GM19455 (cell line): ENCODE data around the gene ZCCHC3.

Experiments
- ATAC-seq: cut with Tn5 transposase; IDR thresholded peaks from one replicate; pipeline ENCODE4 v1.9.1; 2021; ENCODE audit not compliant: unreplicated experiment

ZCCHC3 gene

DNA sequence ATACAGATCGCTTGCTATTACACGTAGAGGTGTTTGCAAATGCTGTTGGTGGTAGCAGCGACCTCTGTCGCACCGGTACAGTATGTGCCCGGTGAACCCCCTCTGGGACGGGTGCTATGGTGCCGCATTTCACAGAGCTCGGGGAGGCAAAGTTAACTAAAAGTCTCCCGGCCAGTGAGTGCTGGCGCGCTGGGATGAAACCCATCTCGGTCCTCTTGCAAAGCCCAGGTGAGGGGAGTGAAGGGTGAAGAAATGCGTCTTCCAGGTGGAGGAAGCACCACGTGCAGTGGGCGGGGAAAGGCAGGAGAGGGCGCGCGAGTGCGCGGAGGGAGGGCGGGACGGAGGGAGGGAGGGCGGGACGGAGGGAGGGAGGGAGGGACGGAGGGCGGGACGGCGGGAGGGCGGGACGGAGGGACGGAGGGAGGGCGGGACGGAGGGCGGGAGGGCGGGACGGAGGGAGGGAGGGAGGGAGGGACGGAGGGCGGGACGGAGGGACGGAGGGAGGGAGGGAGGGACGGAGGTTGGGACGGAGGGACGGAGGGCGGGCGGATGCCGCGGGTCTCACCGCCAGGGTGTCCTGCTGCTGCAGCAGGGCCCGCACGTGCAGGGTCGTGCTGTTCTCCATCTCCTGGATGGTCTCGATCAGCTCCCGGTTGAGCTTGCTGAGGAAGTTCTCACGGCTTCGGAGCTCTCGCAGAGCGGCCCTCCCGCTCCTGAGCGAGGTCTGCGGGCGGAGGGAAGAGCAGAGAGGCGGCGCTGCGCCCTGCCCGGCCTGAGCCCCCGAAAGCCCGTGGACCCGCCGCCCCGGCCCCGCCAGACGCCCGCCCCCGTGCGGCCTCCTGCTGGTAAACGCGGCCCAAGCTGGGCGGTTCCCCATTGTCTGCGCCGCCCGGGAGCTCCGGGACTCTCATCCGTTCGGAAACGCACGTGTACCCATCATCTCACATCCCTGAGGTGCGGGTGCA, 18.5 kb upstream of the ZCCHC3 start:
- ATAC-seq, result no peak

DNA sequence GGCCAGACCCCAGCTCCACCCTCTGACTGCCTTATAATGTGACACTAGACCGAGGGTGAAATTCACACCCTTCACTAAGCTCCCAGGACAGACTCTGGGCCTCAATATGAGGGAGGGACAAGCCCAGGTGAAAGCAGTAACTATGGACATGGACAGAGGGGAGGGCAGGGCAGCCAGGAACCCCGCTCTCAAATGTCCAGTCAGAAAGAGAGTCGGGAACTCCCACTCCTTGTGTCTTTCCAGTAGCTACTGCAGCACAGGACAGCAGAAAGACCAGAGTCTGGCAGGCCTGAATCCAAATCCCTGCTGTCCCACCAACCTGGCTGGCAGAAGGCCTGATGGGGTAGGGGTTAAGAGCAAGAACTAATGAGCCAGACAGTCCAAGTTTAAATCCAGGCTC, 13.2 kb upstream of the ZCCHC3 start:
- no peak for ATAC-seq

DNA sequence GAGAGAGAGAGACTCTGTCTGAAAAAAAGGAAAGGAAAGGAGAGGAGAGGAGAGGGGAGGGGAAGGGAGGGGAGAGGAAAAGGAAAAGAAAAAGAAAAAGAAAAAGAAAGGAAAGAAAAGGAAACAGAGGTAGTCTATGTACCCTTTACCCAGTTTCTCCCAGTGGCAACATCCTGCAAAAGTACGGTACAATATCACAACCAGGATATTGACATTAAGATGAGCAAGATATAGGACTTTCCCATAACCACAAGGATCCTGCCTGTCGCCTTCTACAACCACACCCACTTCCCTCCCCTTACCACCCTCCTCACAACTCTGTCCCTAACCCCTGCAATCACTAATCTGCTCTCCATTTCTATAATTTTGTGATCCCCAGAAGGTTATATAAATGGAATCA, 10.9 kb upstream of the ZCCHC3 start:
- ATAC-seq, result no peak

DNA sequence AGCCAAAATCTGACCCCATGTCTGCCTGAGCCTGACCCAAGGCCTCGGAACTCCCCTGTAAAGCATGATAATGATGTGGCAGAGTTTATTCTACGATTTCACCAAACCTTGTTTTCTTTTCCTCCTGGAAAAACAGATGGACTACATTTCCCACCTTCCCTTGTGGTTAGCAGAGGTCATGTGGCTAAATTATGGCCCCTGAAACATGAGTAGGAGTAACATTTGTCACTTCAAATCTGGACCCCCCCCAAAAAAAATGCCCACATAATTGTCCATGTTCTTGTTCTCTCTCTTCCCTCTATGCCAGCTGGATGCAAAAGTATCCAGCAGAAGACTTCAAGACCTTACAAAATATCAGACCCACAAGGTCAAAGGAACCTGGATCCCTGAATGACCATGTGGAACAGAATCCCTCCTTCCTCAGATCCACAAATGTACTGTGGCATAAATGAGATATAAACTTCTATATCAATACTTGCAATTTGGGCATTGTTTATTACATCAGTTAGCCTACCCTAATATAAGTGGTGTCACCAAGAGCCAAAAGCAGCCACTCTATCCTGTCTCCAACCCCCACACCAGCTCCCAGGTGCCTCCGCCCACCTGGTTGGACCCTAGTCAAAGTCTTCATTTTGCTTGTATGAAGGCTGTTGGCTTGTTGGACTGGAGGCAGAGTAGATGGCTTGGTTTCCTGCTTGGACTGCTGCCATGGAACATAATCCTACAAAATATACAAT, 8.2 kb upstream of the ZCCHC3 start:
- ATAC-seq, result no peak

DNA sequence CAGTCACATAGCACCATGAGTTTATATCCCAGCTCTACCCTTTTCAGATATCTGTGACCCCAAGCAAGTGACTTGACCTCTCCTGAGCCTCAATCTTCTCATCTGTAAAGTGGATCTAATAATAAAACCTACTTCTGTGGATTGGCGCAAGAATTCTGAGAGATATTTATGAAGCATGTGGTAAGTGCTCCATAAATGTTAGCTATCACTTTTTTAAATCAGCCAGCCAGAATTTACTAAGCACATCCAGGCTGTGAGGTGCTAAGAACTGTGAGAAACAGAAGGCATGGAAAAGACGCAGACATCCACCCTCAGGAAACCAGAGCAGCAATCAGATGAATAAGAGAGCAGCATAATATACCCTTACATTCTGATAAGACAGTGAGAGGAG, 7.7 kb upstream of the ZCCHC3 start:
- ATAC-seq, result no peak

DNA sequence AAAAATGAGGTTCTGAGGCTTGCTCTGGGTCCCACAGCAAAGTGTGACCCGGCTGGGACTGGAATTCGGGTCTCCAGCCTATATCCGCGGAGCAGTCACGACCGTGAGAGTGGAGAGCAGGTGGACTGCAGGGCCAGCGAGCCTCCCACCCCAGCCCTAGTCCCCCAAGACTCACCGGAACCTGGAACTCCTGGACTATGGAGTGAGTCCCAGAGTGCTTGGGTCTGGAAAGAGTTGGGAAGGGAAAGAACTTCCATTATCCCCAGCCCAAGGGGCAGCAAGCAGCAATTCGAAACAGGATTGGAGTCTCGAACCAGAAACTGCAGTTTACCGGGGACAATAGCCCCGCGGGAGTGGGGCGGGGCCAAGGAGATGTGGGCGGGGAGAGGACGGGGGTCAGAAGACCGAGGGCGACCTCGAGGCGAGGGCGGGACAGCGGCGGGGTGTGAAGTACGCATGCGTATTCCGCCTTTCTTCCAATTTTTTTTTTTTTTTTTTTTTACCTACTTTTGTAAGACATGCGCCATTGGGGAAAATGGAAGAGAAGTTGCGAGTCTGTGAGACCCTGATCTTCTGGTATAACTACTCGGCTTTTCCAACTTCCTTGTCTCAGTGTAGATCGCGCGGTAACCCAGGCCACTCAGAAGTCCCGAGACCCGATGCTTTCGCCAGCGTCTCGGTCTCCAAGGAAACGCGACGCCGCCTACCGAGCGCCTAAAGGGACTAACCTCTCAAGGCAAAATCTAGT, 7.1 kb upstream of the ZCCHC3 start, which contains the start of gene C20orf96:
Gene C20orf96 (minus strand): TSS at position 667 of the 748 bp plus-strand sequence. CDS start 140 bp downstream, at position 527.
- ATAC-seq, result peak; percentile 78

DNA sequence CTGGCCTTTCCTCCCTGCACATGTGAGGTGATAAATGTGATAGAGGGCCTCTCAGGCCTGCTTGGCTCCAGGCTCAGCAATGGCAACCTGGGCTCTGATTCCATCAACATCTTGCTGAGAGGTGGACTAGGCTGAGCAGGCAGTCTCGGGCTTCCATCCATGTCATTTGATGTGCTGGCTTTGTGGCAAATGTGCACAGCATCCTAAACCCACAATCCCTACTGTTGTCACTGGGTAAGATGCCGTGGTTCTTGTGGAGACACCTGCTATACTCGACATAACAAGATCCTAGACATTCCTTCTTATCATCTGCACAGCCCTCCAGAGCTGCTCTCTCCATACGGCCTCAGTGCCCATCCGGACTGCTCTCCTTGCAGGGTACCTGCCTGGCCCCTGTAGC, 2.8 kb upstream of the ZCCHC3 start:
- ATAC-seq, result no peak

DNA sequence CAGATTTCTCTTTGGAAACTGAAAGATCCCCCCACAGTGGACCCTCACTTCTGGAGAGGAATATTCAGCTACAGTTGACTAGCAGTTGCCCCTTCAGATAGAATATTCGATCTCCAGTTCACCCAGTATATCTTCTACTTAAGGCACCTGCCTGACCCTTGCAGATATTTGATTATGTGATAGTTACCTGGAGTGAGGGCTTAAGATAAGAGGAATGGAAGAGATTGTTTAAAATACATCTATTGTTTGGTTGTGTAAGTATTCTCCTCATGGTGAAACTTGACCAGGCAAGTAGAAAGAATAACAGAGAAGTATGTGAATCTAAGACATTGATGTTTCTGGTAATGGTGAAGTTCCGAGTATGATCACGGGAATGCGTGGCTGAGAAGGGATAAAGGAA, 1.6 kb upstream of the ZCCHC3 start:
- no peak for ATAC-seq

DNA sequence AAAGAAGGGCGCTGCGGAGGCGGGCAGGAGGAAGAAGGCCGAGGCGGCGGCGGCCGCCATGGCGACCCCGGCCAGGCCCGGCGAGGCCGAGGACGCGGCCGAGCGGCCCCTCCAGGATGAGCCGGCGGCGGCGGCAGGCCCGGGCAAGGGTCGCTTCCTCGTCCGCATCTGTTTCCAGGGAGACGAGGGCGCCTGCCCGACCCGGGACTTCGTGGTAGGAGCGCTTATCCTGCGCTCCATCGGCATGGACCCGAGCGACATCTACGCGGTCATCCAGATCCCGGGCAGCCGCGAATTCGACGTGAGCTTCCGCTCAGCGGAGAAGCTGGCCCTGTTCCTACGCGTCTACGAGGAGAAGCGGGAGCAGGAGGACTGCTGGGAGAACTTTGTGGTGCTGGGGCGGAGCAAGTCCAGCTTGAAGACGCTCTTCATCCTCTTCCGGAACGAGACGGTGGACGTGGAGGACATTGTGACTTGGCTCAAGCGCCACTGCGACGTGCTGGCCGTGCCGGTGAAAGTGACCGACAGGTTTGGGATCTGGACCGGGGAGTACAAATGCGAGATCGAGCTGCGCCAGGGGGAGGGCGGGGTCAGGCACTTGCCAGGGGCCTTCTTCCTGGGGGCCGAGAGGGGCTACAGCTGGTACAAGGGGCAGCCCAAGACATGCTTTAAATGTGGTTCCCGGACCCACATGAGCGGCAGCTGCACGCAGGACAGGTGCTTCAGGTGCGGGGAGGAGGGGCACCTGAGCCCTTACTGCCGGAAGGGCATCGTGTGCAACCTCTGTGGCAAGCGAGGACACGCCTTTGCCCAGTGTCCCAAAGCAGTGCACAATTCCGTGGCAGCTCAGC, 780 bp downstream of the ZCCHC3 start:
- ATAC-seq, result peak; percentile 29

DNA sequence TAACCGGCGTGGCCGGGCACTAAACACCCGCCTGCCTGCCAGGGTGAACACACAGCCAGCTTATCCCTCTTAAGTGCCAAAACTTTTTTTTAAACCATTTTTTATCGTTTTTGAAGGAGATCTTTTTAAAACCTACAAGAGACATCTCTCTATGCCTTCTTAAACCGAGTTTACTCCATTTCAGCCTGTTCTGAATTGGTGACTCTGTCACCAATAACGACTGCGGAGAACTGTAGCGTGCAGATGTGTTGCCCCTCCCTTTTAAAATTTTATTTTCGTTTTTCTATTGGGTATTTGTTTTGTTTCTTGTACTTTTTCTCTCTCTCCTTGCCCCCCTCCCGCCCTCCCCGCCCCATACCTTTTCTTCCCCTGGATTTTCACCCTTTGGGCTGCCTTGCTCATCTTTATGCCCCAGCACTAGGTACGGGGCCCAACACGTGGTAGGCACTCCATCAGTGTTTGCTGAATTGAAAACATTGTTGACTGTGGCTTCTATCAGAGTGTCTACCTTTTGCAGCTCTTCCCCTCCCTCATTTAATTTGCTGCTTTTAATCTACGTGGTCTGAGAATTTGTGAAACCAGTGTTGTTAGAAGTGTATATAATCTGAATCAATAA, 1.5 kb downstream of the ZCCHC3 start:
- ATAC-seq, result no peak

DNA sequence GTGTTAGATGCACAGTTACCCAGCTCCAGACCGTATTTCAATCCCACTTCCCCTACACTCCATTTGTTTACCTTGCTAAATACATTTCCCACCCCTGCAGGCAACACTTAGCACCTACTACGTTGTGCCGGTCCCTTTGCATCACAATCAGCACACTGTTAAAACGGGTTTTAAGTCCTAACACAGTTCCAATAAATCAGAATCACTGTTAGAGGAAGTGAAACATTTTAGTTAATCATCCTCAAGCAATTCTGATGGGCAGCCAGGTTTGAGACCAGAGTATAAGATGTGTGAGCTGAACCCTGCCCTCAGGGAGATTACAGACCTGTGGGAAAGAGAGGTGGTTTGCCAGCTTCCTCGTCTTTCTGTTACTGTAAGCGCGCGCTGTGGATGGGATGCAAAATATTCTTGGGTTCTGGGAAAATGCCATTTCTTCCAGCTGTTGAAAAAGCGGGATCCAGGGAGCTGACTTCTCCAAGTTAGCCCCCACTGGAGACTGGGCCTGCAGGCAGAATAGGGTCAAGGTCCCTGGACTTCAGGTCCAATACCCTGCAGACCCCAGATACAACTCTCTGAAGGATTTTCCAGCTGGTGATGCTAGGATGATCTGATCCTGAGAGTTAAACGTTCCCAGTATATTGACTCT, 3.1 kb downstream of the ZCCHC3 start:
- ATAC-seq, result no peak

DNA sequence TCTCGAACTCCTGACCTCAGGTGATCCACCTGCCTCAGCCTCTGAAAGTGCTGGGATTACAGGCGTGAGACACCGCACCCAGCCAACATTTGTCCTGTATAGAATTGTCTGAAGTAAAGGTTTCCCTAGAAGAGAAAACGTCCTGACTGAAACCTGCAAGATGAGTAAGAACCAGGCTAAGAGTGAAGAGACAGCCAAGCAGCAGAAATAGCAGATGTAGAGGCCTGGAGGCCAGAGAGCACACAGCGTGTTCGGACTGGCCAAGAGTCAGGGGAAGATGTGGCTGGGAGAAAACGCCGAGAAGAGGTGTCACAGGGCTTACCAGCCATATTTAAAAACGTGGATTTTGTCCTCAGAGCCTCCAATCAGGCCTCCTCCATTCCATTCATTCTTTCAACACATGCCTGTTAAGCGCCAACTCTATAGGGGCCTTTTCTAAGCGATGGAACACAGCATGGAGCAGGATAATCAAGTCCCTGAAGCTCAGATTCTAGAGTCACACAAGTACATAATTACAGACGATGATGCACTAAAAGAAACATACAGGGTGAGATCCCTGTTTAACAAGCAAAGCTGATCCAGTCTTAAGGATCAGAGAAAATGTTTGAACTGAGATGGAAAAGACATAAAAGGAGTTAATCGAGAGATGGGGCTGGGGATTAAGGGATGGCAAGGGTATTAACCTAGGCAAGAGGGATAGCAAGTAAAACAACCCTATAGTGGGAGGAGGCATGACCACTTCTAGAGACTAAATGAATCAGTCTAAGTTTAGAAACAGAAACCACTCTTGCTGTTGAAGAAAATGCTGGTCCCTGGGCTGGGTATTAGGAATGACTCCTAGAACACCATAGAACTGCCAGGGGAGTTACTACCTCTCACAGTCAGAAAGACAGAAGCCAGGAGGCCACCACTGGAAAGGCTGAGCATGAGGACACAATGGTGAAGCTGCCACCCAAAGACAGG, 4.8 kb downstream of the ZCCHC3 start:
- no peak for ATAC-seq

DNA sequence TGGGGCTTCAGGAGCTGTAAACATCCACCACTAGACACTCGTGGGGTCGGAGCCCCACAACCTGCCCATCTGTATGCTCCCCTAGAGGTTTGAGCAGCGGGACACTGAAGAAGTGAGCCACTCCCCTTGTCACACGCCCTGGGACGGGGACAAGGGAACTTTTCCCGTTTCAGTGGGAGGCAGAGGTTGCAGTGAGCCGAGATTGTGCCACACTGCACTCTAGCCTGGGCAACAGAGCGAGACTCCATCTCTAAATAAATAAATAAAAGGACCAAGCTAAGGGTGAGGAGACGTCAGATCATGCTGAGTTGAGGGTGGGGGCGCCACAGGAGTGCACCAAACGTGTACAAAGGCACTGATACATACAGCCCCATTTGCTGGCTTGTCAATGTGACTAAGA, 8.4 kb downstream of the ZCCHC3 start:
- ATAC-seq, result no peak

DNA sequence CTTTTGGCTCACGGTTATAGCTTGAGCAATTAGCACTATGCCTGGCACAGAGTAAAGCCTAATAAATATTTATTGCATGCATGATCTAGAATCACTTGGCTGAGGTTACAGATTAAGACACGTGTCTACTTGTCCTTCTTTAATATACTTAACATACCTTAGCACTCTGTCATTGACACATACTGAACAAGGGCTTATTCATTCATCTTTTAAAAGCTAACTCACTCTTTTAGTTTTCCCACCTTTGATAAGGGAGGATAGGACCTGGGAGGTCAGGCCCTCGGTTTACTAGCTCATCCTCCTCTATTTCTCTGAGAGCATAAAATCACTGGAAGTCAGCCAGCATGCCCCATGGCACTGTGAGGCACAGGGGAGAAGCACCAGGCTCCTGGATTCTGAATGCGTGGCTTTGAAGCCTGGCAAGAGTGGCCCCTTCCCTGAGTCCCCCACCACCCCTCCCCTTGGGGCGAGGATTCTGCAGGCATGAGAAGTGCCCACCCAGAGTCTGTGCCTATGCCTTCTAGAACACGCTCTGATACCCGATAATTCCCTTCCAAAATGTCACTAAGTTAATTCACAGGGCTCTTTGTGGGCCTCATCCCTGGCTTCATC, 11.2 kb downstream of the ZCCHC3 start:
- ATAC-seq, result no peak

DNA sequence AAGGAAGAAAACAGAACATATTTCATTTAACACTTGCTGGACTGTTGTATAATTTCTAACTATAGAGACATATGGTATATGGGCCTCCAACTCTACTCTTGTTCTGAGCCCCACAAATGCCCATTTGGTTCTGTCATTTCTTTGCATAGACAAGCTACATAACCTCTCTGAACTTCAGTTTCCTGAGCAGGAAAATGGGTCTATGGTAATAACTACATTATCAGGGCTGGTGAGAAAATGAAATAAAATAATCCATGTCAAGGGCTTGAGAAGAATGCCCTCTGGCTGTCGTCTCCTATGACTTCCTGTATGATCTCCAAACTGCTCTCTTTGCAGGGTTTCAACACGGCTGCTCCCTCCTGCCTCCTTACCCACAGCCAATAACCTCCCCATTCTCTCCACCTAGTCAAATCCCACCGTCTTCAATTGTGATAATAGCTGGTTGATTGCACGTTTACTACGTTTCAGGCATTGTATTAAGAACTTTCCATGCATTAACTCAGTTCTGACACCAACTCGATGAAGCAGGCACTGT, 12.0 kb downstream of the ZCCHC3 start:
- no peak for ATAC-seq

DNA sequence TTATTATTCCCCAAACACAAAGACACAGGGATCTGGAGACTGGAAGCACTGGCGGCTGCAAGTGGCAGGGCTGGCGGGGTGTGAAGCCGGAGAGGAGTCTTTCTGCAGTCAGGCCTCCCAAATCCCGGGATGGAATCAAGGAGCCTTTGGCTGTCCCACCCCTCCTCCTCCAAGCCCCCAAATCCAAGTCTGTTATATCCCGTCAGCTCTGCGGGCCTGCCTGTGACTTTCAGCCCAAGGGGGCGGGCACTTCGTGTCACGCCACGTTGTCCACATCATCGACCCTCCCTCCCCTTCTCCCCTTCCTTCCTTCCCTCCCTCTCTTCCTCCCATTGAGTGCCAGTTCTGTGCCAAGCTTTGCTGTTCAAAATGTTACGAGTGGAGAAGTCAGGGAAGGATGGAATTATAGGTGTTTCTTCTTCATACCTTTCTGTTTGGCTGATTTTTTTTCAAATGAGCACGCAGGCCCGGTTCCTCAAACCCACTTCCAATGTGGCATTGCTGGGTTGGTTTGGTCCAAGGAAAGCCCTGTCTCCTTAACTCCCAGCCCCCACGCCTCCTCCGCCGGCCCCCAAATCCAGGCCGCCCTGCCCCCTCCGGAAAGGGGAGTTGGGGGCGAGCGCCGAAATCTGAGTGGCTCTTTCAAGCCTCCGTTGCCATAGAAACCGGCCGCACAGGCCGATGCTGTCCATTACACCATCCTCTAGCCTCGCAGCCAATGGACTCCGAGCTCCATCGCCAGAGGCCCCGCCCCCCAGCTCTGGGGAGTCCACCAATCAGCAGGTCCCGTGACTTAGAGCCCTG, 12.7 kb downstream of the ZCCHC3 start:
- peak; percentile 88 for ATAC-seq

DNA sequence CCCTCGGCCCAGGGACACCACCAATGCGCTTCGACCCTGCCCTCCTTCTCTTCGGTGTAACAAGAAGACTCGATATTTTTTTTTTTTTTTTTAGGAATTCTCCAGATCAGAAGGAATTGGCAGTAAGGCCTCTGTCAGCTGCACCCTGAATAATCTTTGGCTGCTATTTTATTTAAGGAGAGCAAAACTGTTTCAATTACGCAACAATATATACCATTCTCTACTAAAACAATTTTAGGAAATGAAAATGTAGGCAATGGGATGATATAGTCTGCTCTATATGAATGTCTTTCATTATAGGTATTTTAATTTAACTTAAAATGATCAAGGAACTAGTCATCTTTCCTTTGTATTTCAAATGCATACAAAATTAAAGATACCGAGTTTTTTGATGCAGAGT, 13.3 kb downstream of the ZCCHC3 start:
- ATAC-seq, result no peak
